Measurements from ENCODE around the gene FAM90A26.
A peak's percentile ranks its signal among the peaks of the same experiment; 100 is the strongest.
"Not testable (repeated sequence)": the region's sequence is repeated elsewhere in the genome, so short reads cannot be mapped to it uniquely, and the experiment has no call there.

Gene FAM90A26

GRCh38 chr4:9169791-9170459 lies at the start of gene FAM90A26:
TSS of gene FAM90A26 (plus strand) at chr4:9170409. CDS start at chr4:9173173, 2,764 bp downstream.
- DNase-seq, result not testable (repeated sequence)

- DNase-seq, result not testable (repeated sequence)
Measured at GRCh38 chr4:9122711-9123110, 47.5 kb upstream of the FAM90A26 start.

GRCh38 chr4:9123572-9124007 lies 46.6 kb upstream of the FAM90A26 start:
- DNase-seq, result peak; percentile 75

- peak; percentile 11 for DNase-seq
Measured at GRCh38 chr4:9125601-9126161, 44.5 kb upstream of the FAM90A26 start.

- not testable (repeated sequence) for DNase-seq
Measured at GRCh38 chr4:9131420-9131819, 38.8 kb upstream of the FAM90A26 start.

- DNase-seq, result not testable (repeated sequence)
Measured at GRCh38 chr4:9132849-9133248, 37.4 kb upstream of the FAM90A26 start.

- DNase-seq, result not testable (repeated sequence)
Measured at GRCh38 chr4:9134011-9134410, 36.2 kb upstream of the FAM90A26 start.

GRCh38 chr4:9134556-9134955 lies 35.7 kb upstream of the FAM90A26 start:
- DNase-seq, result peak; percentile 3

- not testable (repeated sequence) for DNase-seq
Measured at GRCh38 chr4:9141050-9141449, 29.2 kb upstream of the FAM90A26 start.

GRCh38 chr4:9142786-9143185 lies 27.4 kb upstream of the FAM90A26 start:
- not testable (repeated sequence) for DNase-seq

- DNase-seq, result no peak
Measured at GRCh38 chr4:9143421-9144080, 26.7 kb upstream of the FAM90A26 start.

- no peak for DNase-seq
Measured at GRCh38 chr4:9146967-9147366, 23.2 kb upstream of the FAM90A26 start.

- not testable (repeated sequence) for DNase-seq
Measured at GRCh38 chr4:9147368-9147767, 22.8 kb upstream of the FAM90A26 start.

- peak; percentile 13 for DNase-seq
Measured at GRCh38 chr4:9148611-9149409, 21.4 kb upstream of the FAM90A26 start.

GRCh38 chr4:9151809-9152179 lies 18.4 kb upstream of the FAM90A26 start:
- peak; percentile 35 for DNase-seq

- DNase-seq, result peak; percentile 94
Measured at GRCh38 chr4:9152180-9153007, 17.8 kb upstream of the FAM90A26 start.

GRCh38 chr4:9153008-9153570 lies 17.1 kb upstream of the FAM90A26 start:
- peak; percentile 97 for DNase-seq

- DNase-seq, result peak; percentile 23
Measured at GRCh38 chr4:9153571-9154157, 16.5 kb upstream of the FAM90A26 start.

- not testable (repeated sequence) for DNase-seq
Measured at GRCh38 chr4:9155101-9155886, 14.9 kb upstream of the FAM90A26 start.

- not testable (repeated sequence) for DNase-seq
Measured at GRCh38 chr4:9158392-9158791, 11.8 kb upstream of the FAM90A26 start.

- not testable (repeated sequence) for DNase-seq
Measured at GRCh38 chr4:9160046-9160445, 10.2 kb upstream of the FAM90A26 start.
